GM10266 (cell line): ENCODE measurements around the gene RNU1-2.
"Not testable (repeated sequence)": the region's sequence is repeated elsewhere in the genome, so short reads cannot be mapped to it uniquely, and the experiment has no call there.

ENCODE experiments used
- DNase-seq: peaks from one replicate; pipeline ENCODE4 v3.0.0; 2012; ENCODE audit errors: extremely low spot score
- TF ChIP-seq, protein P1 (sequence below): IDR thresholded peaks from 2 replicates; pipeline ENCODE4 v1.5.1; 2012; ENCODE audit warnings: mild to moderate bottlenecking, low read depth; ENCODE audit not compliant: control insufficient read depth, insufficient read depth; ENCODE audit errors: missing control alignments

RNU1-2 gene

DNA sequence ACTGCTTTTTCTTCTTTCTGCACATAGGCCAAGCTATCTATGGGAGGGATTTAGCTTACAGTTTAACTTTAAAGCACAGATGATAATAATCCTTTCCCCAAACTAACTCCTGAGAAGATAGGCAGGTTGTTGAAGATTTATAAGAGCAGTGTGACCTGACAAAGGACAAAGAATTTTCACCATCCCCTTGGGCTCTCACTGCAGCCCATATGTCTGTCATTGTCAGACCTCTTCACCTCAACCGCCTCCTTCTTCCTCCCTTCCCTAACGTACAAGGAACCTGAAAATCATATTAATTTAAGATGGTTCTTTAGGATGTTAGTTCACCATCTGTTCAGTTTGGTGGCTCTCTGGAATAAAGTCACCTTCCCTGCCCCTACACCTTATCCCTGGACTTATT is 5.0 kb downstream of the RNU1-2 start:
- DNase-seq = no peak
- TF ChIP-seq, protein P1, sequence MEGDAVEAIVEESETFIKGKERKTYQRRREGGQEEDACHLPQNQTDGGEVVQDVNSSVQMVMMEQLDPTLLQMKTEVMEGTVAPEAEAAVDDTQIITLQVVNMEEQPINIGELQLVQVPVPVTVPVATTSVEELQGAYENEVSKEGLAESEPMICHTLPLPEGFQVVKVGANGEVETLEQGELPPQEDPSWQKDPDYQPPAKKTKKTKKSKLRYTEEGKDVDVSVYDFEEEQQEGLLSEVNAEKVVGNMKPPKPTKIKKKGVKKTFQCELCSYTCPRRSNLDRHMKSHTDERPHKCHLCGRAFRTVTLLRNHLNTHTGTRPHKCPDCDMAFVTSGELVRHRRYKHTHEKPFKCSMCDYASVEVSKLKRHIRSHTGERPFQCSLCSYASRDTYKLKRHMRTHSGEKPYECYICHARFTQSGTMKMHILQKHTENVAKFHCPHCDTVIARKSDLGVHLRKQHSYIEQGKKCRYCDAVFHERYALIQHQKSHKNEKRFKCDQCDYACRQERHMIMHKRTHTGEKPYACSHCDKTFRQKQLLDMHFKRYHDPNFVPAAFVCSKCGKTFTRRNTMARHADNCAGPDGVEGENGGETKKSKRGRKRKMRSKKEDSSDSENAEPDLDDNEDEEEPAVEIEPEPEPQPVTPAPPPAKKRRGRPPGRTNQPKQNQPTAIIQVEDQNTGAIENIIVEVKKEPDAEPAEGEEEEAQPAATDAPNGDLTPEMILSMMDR = peak; percentile 16

DNA sequence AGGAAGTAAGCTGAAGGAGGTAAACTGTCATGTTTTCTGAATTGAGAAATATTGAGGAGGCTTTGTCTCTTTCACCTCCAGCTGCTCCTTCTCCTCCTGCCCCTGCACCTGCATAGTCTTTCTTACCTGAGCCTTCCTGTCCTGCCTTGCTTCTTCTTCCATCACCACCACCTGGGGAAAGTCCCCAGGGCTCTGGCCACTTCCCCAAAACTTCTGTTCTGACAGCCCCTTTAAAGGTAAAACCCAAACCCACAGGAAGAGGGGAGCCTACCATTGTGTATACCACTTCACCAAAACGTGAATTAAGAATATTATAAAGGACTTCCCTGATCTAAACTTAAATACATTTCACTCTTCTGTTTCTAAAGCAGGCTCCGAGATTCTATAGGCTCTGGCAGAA is 5.6 kb downstream of the RNU1-2 start:
- DNase-seq = not testable (repeated sequence)

DNA sequence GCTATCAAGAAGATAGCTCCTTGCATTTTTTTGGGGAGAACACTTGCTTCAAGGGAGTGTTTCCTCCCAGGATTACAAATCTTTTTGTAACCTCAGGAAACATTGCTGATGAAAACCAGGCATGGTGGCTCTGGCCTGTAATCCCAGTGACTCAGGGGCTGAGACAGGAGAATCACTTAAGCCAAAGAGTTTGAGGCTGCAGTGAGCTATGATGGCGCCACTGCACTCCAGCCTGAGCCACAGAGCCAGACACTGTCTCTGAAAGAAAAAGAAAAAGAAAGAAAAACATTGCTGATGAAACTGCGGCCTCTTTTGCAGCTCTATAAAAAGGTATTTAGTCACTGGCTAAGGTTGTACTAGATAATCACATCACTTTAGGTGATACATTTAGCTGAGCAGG is 7.3 kb downstream of the RNU1-2 start:
- TF ChIP-seq, protein P1 = peak; percentile 12
- DNase-seq = no peak

DNA sequence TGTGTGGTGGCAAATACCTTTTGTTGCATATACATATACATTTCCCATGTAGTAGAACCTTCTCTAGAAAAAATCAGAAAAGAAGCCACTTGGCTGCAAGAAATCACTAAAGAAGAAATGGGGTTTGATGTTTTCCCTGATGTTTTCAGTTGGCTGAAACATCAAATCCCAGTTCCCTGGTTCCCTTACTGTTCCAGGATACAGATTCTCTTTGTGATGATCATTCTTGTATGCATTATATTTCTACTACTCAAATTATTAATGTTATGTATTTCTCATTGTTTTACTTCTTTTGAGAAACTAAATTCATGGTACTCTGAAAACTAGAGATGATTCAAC is 7.6 kb downstream of the RNU1-2 start:
- no peak for DNase-seq
- TF ChIP-seq, protein P1 = no peak

DNA sequence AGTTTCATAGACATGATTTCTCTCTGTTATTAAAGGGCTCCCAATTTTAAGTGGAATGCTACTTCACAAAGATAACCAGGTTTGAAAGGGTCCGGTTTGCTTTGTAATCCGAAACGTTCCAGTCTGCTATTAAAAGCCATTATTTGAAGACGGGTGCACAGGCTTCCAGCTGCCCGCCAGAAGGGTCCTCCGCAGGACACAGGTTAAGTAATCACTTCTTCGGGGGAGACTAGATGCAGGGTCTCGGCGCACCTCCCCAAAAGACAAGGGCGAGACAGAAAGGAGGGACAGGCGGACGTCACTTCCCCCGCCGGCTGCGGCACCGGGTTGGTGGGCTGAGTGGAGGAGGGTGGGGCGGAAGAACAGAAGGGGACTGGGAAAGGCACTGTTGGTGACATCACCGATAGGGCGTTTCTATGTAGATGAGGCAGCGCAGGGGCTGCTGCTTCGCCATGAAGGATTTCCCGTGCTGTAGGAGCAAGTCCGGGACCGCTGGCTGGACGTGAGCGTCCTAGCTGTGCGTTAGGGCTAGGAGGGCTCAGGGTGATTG is 8.9 kb downstream of the RNU1-2 start:
- TF ChIP-seq, protein P1 = no peak
- peak; percentile 95 for DNase-seq

DNA sequence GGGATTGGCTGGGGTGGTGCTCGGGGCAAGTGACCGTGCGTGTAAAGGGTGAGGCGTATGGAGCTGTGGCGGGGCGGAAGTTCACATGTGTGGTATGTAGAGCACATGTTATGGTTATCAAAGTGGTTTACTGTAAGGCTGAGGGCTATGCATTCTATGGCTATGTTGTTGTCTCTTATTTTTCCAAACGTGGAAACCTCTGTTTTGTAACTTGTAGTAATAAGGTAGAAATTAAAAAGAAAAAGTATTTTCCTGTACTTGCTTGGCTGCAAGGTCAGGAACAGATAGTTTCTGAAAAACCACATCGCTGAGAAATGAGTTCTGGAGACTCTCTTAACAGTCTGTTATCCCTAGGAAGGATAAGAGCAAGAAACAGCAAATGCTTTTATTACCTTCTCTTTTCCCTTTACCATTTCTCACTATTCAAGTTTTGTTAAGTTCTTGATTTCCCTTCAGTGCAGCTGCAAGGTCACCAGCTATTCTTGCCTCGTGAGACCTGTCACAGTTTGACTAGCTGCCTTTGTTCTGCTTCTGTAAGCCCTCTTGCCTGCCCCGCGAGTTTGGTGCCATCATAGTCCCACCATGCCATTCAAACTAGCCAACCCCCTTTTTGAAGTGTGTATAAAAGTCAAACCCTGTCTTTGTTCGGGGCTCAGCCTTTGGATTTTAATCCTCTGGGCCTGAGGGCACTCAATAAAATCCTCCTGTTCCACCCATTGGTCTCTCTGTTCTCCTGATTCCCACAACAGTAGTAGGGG is 9.5 kb downstream of the RNU1-2 start:
- peak; percentile 77 for DNase-seq
- TF ChIP-seq, protein P1 = no peak

DNA sequence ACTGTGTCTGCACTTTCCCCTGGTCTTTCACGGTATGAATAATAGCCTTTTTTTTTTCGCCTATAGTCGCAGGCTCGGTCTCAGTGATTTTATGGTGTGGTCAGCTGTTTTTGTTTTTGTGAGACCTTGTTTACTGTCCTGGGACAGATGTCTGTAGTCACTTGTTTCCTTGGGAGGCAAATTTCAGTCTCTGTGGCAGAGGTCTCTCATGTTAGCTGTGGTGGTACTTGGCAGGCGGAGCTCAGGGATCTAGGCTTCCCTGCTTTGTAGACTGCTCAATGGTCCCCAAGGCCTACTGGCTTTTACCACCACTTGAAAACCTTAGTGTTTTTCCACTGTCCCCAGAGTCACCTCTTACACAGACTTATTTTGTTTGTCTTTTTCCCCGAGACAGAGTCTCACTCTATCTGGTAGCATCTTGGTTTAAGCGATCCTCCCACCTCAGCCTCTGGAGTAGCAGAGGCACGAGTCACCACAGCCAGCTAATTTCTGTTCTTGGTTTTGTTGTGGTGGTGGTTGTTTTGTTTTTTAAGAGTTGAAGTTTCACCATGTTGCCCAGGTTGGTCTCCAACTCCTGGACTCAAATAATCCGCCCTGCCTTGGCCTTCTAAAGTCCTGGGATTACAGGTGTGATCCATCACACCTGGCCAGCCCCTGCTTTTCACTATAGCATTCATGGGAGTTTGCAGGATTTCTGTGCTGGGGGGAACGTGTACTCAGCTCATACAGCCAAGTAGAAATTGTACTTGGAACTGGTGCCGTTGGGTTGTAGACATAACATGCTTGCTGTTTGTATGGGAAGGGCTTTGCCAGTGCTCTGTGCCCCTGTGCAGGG is 10.3 kb downstream of the RNU1-2 start:
- TF ChIP-seq, protein P1 = no peak
- no peak for DNase-seq
